HG03460 (cell line): ENCODE measurements around the gene NEK9.
A peak's percentile ranks its signal among the peaks of the same experiment; 100 is the strongest.
"Not testable (repeated sequence)": the region's sequence is repeated elsewhere in the genome, so short reads cannot be mapped to it uniquely, and the experiment has no call there.

Source experiments
- ATAC-seq: cut with Tn5 transposase; IDR thresholded peaks from one replicate; pipeline ENCODE4 v1.9.1; 2021; ENCODE audit not compliant: unreplicated experiment

Gene NEK9

GRCh38 chr14:75126679-75127473, at the start of gene NEK9:
Gene NEK9, minus strand, starts transcription at chr14:75127048. Its CDS starts 127 bp downstream, at chr14:75126921.
- peak; percentile 82 for ATAC-seq

- ATAC-seq, result peak; percentile 81
Measured at GRCh38 chr14:75176142-75176820, 49.4 kb upstream of the NEK9 start, which contains the start of gene TMED10. Gene TMED10, minus strand, starts transcription at chr14:75176612. Its CDS starts 33 bp downstream, at chr14:75176579.

DNA sequence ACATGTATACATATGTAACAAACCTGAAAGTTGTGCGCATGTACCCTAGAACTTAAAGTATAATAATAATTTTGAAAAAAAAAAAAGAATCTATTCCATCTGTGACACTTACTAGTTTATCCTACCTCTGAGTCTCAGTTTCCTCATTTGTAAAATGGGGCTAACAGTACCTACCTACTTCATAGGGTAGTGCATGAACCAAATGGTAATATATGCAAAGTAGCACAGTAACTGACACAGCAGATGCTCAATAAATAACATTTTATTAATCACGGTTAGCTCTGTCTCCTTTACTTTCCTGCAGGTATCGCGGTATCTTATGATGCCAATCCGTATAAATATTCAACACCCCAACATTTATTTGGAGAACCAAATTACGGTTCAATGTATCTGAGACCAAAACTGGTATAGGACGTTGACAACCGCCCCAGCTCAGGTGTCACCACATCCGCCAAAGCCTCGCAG, 48.9 kb upstream of the NEK9 start:
- ATAC-seq, result peak; percentile 6

GRCh38 chr14:75174066-75174465, 47.2 kb upstream of the NEK9 start:
- ATAC-seq, result no peak

DNA sequence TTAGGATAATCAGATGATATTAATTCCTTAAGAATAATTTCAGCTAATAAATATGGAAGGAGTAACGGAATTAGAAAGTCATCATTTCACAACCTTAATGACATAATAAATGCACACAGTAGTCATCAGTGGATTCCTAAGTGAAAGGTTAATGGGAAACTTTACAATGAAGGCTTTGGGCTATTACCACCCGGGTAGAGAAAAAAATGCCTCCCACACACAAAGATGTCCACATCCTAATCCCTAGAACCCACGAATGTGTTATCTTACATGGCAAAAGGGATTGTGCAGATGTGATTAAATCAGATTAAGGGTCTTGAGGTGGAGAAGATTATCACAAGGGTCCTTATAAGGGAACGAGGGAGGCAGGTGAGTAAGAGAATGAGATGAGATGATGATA, 43.9 kb upstream of the NEK9 start:
- no peak for ATAC-seq

- ATAC-seq, result no peak
Measured at GRCh38 chr14:75168586-75169335, 41.9 kb upstream of the NEK9 start.

DNA sequence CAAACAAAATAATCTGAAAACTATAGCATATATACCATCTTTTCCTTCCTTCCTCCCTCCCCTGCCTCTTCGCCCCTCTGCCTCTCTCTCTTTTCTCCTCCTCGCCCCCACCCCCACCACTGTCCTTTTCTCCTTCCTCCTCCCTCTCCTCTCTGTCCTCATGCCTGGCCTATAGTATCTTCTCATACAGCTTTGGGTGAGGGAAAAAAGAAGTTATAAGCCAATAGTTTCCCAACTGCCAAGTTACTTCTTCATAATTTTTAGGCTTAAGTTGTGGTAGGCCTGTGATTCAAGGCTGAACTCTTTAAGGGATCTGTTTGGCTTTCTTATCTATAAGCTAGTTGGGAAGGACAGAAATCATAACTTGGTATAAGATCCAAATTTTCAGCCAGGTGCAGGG, 40.5 kb upstream of the NEK9 start:
- ATAC-seq, result no peak

DNA sequence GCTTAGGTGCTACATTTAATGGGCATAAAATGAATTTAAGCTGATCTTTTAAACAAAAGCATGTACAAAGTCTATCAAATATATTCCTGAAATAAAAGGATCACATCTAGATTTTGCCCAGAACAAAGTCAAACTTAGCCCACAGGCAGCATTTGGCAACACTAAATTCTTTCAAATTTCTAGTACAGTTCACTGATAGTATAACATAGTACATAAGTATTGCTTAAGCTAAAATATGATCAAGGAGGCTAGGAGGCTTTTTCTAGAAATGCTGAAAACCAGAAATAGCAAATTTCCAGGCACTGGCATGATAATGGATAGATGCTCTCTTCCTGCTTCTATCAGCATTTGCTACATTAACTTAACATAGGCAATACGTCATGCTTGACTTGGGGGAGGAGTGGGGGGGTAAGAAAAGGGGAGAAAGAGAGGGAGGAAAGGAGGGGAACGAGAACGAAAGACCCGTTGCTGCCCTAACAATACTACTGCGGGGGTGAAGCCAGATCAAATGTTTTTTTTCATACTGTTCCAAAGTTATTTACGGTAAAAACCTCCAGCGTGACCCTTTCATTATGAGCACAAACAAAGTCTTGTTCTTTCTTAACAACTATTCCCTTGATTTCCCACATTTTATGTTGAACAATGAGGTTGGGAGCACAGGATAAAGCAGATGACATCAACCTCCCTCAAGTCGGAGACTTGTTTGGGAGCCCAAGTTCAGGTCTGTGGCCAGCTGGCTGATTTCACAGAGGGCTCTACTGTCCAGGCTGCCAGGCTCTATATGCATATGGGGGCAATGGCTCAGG, 38.9 kb upstream of the NEK9 start:
- no peak for ATAC-seq

GRCh38 chr14:75164809-75165208, 38.0 kb upstream of the NEK9 start:
- ATAC-seq, result no peak

DNA sequence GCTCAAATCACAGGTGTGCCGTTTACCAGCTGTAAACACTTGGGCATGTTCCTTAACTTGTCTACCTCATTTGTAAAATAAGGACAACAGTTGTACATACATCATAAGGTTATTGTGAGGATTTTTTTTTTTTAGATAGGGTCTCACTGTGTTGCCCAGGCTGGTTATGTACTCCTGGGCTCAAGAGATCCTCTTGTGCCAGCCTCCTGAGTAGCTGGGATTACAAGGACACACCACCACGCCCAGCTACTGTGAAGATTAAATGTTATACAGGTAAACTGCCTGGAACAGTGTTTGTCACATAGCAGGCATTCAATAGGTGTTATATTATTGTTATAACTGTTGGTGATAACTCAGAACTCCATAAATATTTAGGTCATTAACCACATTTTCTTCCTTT, 36.8 kb upstream of the NEK9 start:
- no peak for ATAC-seq

GRCh38 chr14:75162631-75163030, 35.8 kb upstream of the NEK9 start:
- ATAC-seq, result no peak

- ATAC-seq, result no peak
Measured at GRCh38 chr14:75158843-75159614, 32.2 kb upstream of the NEK9 start.

DNA sequence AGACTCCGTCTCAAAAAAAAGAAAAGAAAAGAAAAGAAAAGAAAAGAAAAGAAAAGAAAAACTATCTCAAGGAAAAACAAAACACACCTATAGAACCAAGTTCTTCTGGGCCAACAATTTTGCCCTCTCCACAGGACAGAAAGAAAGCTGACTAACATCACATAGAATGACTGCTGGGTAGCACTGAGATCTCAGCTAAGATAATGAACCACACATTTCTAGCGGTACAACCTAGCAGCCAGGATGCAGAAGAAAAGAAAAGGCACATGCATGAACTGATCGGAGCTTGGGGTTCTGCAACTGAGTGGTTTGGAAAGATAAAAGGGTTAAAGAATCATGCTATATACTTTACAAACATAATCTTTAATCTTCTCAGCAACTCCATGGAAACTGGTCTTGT, 30.1 kb upstream of the NEK9 start:
- no peak for ATAC-seq

DNA sequence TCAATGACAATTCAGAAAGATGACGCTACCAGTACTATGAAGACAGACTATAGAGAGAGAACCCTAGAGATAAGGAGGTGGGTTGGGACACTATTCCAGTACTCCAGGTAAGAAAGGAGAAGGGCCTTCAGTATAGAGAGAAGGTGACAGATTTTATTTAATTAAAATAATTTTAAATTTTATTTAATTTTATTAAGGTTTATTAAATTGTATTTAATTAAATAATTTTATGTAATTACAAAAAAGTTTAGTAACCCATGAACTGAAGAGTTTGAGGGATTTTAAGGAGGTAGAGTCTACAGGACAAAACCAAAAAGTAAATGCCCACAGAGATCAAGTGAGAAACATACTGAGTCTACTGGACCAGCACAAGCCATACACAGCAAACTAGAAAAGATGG, 29.3 kb upstream of the NEK9 start:
- no peak for ATAC-seq

GRCh38 chr14:75155169-75155568, 28.3 kb upstream of the NEK9 start:
- ATAC-seq, result no peak

GRCh38 chr14:75153295-75153694, 26.4 kb upstream of the NEK9 start:
- no peak for ATAC-seq

DNA sequence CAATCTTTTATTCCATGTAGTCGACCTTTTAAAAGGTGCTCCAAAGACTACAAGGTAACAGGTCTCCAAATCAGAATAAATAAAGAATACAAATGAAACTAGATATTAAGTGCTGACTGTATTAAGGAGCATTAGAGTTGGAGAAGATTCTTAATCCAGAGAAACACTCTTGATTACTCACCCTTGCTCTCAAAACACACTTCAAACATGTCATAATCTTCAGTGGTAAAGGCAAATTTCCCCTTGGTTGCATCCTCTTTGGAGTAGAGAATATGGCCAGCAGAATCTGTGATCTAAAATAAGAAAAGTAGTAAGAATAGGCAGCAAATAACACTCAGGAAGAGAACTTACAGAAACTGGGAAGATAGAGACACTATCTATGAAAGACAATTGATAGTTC, 25.0 kb upstream of the NEK9 start:
- ATAC-seq, result no peak

DNA sequence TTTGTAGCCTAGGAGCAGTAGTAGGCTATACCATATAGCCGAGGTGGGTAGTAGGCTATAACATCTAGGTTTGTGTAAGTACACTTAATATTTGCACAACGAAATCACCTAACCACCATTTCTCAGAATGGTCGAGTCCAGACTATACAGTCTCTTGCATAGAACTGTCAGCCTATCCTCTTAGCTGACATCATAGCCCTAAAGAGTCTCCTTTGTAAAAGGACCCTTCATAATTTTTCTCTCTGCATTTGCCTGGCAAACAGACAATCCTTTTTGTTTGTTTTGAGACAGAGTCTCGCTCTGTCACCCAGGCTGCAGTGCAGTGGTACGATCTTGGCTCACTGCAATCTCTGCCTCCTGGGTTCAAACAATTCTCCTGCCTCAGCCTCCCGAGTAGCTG, 23.8 kb upstream of the NEK9 start:
- ATAC-seq, result not testable (repeated sequence)

- ATAC-seq, result no peak
Measured at GRCh38 chr14:75150150-75150549, 23.3 kb upstream of the NEK9 start.
